ENCODE measurements around the gene OR2A12.

GRCh38 chr7:144148224-144148827 is 62.2 kb downstream of the OR2A12 start:
- TF ChIP-seq CTCF (optimal IDR thresholded peaks at IDR 0.05 in 1 of 3, IDR thresholded peaks at IDR 0.05 in 1 of 3, conservative IDR thresholded peaks at IDR 0.05 in 1 of 3; ENCODE audit: extremely low read depth in 1 of 3, insufficient read depth in 2 of 3, low read length in 3 of 3), result no peak
- TF ChIP-seq EZH2 (IDR thresholded peaks at IDR 0.05; ENCODE audit: low read length), result no peak

All from keratinocyte (primary cell).